Measurements from ENCODE around the gene CHURC1. TPM values are rescaled to one million over a fixed set of nuclear protein-coding genes. Genes with fewer than 3 reads are reported as not detected.

Gene CHURC1
- total and polyA plus RNA-seq, 11 donors, result 51.0 to 106 (median 72.3) TPM

GRCh38 chr14:64930085-64930843, 16.0 kb downstream of the CHURC1 start:
- H3K4me1 ChIP-seq, result peaks cover 0 to 53% (median 21%) of the 10 kb centered on the region in 12 donors
- intact Hi-C loops (cut with DNase I), result no loop called here
- 61 to 67% (median 63%) methylated on average over 3 of the region's 3 CpGs for WGBS, 4 donors
- TF ChIP-seq CTCF (IDR thresholded peaks at IDR 0.05), result no peak
- TF ChIP-seq POLR2A (IDR thresholded peaks at IDR 0.05), result no peak
- DNase-seq (no peak), ATAC-seq (peak; percentile 72 to 83 (median 78))
- no peaks in the 10 kb centered on the region for H3K9me3 ChIP-seq
- H3K4me3 ChIP-seq, result no peak overlapping the region
- H3K27ac ChIP-seq, result peak overlapping the region in 11 of 12 donors; percentile 41 to 86 (median 62)
- H3K27me3 ChIP-seq, result no peaks in the 10 kb centered on the region
- peaks cover 0 to 96% (median 84%) of the 10 kb centered on the region in 9 donors for H3K36me3 ChIP-seq

GRCh38 chr14:64931123-64931522, 16.9 kb downstream of the CHURC1 start:
- H3K36me3 ChIP-seq, result peaks cover 0 to 89% (median 77%) of the 10 kb centered on the region in 9 donors
- H3K9me3 ChIP-seq, result no peaks in the 10 kb centered on the region
- WGBS, 4 donors, result 79 to 94% (median 89%) methylated on average over 2 of the region's 2 CpGs
- ATAC-seq (no peak), DNase-seq (no peak)
- TF ChIP-seq POLR2A (IDR thresholded peaks at IDR 0.05) (no peak), CTCF (IDR thresholded peaks at IDR 0.05) (no peak)
- H3K4me3 ChIP-seq, result no peak overlapping the region
- peak overlapping the region in 10 of 12 donors; percentile 41 to 86 (median 64) for H3K27ac ChIP-seq
- intact Hi-C loops (cut with DNase I), result no loop called here
- H3K4me1 ChIP-seq, result peaks cover 0 to 56% (median 21%) of the 10 kb centered on the region in 12 donors
- H3K27me3 ChIP-seq, result no peaks in the 10 kb centered on the region

GRCh38 chr14:64932231-64932630, 18.0 kb downstream of the CHURC1 start:
- no peak for TF ChIP-seq CTCF (IDR thresholded peaks at IDR 0.05)
- no peak for TF ChIP-seq POLR2A (IDR thresholded peaks at IDR 0.05)
- ATAC-seq, result no peak
- H3K27ac ChIP-seq, result peak overlapping the region in 2 of 12 donors; percentile 1 to 7
- H3K4me1 ChIP-seq, result peaks cover 0 to 52% (median 25%) of the 10 kb centered on the region in 12 donors
- intact Hi-C loops (cut with DNase I), result no loop called here
- H3K4me3 ChIP-seq, result no peak overlapping the region
- H3K9me3 ChIP-seq, result no peaks in the 10 kb centered on the region
- no peak for DNase-seq
- H3K36me3 ChIP-seq, result peaks cover 0 to 81% (median 66%) of the 10 kb centered on the region in 9 donors
- no peaks in the 10 kb centered on the region for H3K27me3 ChIP-seq

GRCh38 chr14:64934338-64934929, 20.2 kb downstream of the CHURC1 start:
- Histone ChIP-seq H3K36me3 (peaks cover 0 to 75% (median 46%) of the 10 kb centered on the region in 9 donors), H3K27me3 (no peaks in the 10 kb centered on the region), H3K27ac (peak overlapping the region in 2 of 12 donors; percentile 3 to 28), H3K9me3 (no peaks in the 10 kb centered on the region), H3K4me1 (peaks cover 0 to 49% (median 22%) of the 10 kb centered on the region in 12 donors), H3K4me3 (no peak overlapping the region)
- intact Hi-C loops (cut with DNase I), result no loop called here
- DNase-seq (no peak), ATAC-seq (no peak)
- WGBS, 4 donors, result 36 to 67% (median 56%) methylated on average over 1 of the region's 1 CpG
- no peak for TF ChIP-seq POLR2A (IDR thresholded peaks at IDR 0.05)
- TF ChIP-seq CTCF (IDR thresholded peaks at IDR 0.05), result no peak
